AG08396 (cell line): ENCODE data around the gene ANXA9.

Experiments used
- DNase-seq: peaks from one replicate; pipeline ENCODE4 v3.0.0; 2012; ENCODE audit warnings: low spot score, mixed read lengths

ANXA9 gene

DNA sequence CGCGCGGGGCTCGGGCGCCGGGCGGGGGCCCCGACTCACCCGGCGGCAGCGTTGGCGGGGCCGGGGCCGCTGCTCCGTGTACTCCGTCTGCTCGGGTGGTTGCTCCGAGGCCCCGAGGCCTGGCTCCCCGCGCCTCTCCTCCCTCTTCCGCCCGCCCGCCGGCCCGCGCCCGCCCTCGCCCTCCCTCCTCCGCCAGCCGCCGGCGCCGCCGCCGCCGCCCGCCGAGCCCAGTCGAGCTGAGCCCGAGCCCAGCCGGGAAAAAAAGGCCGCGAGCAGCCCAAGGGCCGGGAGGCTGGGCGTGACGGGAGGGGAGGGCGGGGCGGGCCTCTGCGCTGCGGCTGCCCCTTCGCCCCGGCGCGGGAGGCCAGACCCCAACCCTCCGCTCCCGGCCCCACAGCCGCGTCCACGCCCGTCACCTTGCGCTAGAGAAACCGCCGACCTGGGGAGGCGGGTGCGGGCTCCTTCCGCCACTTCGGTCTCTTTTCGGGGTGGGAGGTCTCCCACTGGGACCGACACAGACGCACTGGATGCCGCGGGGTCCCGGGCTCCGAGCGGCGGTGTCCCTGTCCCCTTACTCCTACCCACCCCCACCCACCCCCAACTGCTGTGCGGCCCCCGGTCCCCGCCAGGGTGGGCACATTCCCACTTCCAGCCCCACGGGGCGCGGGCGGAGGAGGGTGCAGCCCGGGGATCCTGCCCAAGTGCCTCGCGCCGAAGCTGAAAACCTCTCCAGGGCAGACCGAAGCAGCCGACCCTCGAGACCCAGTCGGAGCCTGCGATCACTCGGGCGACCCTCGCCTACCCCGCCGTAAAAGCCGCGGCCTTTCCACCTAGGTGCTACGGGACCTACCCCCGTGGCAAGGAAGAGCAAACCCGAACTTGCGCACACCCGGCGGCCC is 7.3 kb upstream of the ANXA9 start, which contains the start of gene CERS2:
Gene CERS2 (minus strand): TSS at position 256 of the 899 bp plus-strand sequence. CDS start 5,745 bp downstream, outside the sequence.
- peak; percentile 93 for DNase-seq

DNA sequence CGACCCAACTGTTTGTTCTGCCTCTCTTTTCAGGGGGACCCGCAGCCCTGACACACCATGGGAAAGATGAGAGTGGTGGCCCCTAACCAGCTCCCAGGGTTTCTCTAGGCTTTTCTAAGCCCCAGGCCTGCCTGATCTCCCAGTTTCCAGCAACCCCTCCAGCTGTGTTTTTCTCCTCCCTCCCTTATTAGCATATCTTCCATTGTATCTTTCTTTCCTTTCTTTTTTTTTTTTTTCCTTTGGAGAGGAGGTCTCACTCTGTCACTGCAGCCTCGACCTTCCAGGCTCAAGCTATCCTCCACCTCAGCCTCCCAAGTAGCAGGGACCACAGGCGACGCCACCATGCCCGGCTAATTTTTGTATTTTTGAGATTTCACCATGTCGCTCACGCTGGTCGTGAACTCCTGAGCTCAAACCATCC is 5.7 kb upstream of the ANXA9 start:
- no peak for DNase-seq

DNA sequence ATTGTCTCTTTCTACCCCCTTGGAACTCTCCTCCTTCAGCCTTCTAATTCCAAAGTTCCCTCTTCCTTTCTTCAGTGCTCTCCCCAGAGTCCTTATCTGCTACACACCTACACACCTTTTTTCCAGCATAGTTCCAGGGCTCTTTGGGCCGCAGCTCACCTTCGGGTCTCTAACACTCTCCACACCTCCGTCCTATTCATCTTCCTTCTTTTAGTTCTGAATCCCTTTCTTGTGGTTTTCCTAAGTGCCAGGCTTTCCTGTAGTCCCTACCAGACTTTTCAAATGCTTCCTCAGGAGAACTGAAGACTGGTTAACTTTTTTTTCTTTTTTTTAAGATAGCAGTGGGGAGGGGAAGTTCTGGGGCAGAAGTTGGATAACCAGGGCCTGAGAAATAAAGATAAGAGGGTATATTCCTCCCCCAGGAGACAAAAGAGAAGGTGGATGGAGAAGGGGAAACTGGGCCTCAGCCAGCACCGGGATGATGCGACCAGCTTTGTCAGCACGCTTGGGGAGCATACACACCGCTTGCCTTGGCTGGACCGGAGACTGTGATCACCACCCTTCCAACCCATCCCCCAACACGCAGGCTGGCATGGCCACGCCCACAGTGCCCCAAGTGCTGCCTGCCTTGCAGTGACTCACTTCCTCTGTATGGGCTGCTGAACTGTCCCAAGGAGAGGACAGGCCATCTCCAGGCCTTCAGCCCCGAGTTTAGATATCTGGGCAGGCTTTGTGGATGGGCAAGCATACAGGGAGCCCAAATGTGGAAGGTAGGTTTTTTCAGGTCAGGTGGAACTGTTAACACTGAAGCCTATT is 5.0 kb upstream of the ANXA9 start:
- peak; percentile 51 for DNase-seq

DNA sequence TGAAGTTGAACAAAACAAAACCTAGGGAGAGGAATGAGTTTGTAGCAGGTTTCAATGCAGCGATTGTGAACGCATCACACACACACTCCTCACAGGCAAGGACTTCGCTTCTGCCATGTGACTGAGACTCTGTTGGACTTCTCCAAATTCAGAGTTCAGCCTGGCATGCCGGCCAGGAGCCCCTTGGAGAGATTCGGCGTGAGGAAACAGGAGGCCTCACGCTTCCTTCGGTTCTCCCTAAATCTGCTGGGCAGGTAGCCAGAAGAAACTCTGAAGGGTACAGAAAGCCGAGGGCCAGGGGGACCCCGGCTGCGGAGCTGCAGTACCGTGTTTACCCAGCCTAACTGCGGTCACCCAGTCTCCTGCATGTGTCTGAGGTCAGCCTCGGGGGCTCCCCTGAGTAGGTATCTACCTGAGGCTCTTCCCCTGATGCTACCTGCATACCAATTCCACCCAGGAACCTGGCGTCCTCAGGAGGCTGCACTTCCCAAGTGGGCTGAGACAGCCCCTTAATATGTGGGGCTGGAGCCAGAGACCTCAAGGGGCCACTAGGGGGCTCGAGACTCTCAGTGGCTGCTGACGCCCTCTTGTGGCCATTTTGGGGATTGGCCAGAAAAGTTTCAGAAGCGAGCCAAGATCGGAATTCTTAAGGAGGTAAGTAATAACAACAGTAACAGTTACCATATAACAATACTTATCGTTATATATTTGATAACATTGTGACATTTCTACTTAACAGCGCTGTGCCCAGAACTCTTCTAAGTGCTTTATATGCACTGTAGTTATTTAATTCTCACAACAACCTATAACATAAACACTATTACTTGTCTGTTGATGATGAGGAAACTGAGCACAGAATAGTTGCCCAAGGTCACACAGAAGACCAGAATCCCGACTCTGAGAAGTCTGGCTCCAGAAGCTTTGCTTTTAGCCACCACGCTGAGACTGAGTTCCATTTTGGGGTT is 2.7 kb upstream of the ANXA9 start:
- peak; percentile 90 for DNase-seq

DNA sequence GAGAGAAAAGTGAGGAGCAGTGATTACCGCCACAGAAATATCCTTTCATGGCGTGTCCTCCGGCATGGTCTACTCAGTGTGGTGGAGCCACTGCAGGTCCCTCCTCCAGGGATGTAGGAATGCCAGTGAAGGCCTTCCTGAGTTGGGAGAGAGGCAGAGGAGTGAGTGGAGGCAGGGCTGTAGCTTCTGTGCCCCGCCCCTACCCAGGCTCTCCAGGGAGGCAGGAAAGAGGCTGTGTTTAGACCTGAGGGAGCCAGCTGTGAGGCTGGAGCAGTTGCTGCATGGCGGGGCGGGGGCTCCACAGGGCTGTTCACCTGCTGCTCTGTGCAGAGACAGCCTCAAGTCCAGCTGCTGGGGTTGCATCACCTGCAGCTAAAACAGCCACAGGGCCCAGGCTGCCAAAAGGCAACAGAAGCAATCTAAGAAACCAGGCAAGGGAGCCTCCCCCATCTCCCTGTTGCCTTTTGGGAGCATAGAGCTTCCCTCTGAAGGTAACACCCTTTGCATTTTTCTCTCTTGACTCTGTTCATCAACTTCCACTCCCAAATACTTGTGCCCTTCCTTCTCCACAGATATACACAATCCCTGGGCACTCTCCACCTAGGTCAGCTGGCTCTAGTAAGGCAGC is 801 bp upstream of the ANXA9 start:
- no peak for DNase-seq

DNA sequence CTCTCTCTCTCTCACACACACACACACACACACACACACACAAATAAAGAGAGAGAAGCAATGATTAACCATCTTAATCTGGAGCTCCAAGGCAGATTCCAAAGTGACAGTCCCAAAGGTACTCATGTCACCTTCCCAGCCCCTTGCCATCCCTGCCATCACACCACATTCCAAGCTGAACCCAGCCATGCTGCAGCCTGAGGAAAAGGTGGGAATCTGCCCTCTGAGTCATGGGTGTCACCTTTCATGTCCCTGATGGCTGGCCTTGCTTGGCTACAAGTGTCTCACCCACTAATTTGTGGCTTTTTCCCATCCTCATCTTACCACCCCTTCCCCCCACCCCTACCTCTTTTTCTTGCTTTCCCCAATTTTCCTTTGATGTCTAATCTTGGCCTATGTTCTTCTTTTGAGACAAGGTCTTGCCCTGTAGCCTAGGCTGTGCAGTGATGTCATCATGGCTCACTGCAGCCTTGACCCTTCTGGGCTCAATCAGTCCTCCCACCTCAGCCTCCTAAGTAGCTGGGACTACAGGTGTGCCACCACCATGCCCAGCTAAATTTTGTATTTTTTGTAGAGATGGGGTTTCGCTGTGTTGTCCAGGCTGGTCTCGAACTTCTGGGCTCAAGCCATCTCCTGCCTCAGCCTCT is 3.2 kb downstream of the ANXA9 start:
- no peak for DNase-seq

DNA sequence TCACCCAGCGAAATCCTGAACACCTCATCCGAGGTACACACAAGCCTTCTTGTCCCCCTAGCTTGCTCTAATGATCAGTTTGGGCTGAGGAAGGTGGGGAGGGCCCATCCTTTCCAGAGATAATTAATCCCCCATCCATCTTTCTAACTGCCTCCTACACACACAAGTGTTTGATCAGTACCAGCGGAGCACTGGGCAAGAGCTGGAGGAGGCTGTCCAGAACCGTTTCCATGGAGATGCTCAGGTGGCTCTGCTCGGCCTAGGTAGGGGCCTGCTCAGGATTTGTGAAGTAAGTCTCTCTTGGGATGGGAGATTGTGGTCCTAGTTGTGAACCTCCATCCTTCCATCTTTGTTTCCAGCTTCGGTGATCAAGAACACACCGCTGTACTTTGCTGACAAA is 5.8 kb downstream of the ANXA9 start:
- no peak for DNase-seq

DNA sequence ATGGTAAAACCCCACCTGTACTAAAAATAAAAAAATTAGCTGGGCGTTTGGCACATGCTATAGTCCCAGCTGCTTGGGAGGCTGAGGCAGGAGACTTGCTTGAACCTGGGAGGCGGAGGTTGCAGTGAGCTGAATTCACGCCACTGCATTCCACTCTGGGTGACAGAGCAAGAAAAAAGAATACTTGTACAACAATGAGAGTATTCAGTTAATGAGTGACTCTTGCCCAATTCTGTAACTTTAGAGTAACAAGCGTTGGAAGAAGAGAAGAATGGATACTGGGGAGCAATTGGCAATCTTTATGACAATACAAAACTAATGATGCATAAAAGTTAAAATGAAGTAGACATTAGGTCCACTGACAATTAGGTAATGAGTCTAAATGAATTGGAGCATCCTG is 10.5 kb downstream of the ANXA9 start:
- DNase-seq: no peak

DNA sequence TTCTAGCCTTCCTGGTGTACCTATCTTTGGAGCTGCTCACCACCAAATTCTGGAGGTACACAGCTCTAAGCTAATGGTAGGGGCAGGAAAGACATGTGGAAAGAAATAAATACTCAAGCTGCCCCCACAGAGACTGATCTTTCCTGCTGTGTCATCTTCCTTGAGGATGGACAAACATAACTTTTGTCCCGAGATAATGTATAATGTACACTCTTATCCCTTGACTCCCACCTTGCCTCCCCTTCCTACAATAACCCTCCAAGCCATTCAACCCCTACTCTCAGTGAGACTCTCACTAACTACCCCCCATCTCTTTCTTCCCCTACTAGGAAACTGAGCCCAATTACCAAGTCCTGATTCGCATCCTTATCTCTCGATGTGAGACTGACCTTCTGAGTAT is 12.2 kb downstream of the ANXA9 start:
- no peak for DNase-seq

DNA sequence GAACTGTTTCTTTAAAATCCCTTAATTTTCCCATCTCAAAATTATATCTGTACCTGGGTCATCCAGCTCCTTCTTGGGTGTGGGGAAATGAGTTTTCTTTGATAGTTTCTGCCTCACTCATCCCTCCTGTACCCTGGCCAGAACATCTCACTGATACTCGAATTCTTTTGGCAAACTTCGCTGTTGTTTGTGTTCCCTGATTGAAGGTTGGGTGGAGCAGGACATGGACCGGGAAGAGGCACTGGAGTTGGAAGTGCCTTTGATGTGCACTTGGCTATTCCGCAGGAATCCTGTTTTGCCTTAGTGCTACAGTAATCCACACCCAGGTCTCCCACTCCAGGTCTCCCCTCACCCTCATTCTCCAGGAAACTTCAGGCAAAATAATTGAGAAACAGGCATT is 13.4 kb downstream of the ANXA9 start:
- DNase-seq: no peak

DNA sequence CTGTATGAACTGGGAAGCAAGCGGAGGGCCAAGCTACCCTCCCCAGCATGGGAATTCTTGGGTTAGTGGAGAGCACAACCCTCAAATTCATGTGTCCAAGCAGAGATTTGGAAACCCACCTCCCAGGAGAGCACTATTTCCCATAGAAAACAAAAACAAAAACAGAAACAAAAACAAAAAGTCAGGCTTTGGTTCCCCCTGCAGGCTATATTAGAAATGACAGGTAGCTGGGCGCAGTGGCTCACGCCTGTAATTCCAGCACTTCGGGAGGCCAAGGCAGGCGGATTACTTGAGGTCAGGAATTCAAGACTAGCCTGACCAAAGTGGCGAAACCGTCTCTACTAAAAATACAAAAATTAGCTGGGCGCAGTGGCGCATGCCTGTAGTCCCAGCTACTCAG is 13.8 kb downstream of the ANXA9 start:
- no peak for DNase-seq

DNA sequence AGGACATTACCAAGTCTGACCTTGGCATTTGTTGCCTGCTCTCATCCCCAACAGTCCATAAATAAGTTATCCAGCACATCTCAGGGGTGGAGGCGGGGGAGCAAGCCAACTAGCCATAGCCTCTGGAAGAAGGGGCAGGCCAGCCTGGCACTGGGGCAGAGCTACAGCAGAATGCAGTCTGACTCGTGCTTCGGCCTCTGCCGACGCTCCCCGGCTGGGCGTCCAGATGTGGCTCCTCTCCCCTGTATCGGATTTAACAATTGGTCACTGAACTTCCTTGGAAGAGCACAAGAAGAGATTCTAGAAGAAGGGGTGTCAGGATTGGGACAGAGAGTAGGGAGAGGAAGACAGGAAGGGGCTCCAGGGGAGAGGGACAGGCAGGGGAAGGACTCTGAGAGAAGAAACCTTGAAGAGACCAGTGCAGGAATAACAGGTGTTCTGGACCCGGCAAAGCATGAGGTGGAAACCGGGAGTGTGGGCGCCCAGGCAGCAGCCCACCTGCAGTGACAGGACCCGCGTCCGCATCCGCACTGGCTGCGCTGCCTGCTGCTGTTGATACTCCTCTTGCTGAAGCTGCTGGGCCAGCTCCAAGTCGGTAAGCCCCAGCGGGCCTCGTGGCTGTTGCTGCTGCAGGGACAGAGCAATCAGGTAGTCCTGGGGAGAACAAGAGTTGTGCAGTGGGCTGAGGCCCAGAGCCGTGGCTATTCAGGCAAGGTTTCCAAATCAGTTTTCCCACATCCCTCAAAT is 15.2 kb downstream of the ANXA9 start:
- DNase-seq: no peak

DNA sequence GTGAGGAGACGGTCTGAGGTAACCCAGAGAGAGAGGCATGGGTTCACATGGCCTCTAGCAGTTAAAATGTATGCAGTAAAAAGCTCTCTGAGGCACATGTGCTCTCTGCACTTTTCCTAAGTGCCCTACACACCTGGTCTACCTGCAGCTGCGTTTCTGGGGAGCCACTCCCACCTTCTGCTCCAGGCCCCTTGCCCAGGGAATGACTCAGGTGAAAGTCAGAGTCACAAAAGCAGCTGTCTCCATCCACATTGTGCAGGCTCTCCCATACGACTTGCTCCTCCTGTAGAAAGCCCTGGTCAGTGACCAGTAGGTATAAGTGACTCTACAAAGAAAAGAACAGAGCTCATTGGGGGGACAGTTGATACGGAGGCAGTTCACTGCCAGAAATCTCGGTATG is 15.9 kb downstream of the ANXA9 start:
- no peak for DNase-seq

DNA sequence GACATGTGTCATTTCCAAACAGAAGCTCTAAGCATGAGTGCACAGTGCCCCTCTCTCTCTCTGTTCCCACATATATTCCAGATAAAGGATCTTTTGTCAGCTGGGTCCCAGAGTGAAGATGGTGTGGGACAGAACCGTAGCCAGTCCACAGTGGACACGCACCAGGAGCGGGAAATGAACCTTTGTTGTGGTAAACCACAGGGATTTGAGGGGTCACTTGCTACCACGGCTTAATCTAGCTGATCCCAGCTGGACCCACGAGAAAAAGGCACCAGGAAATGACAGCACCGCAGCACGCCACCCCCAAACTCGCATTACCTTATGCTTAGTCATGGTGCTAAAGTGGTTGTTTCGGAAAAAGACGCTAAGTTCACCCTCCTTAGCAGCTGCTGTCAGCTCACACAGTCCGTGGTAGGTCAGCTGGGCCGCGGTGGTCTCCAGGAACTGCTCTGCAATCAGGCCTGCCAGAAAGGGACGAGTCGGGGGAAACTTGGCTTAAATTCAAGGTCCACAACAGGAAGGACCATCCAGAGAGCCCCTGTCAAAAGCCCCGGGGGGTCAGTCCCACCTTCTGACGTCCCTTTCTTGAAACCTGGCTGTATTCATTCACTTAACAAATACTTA is 17.1 kb downstream of the ANXA9 start:
- no peak for DNase-seq

DNA sequence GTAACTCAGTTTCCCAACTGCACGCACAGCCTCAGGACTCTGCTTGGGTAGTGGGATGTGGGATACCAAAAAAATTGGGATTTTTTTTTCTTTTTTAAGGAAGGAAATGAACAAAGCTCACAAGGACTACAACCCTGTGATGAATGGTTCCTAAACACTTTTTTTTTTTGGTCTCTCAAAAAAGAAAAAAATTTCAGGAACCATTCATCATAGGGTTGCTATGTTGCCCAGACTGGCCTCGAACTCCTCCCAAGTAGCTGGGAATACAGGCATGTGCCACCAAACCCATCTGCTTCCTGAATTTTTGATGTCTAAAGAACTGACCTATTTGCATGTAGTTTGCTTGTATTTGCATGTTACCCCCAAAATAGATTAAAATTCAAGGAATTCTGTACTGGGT is 17.8 kb downstream of the ANXA9 start:
- no peak for DNase-seq

DNA sequence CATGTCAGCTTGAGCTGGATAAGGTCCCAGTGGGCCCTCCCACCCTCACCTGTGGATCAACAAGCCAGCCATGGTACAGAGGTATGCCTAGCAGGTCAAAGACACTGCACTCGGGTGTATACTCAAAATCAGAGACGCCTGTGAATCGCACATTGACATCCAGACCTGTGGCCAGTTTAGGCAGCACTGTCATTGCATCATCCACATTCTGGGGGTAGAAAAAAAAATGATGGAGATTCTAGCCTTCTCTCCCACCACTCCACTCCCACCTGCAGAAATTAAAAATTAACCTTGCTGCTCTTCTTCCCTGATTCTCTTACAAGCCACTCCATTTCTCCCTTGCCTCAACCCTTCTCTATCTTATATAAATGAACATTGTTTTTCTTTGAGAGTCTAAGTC is 18.3 kb downstream of the ANXA9 start:
- no peak for DNase-seq

DNA sequence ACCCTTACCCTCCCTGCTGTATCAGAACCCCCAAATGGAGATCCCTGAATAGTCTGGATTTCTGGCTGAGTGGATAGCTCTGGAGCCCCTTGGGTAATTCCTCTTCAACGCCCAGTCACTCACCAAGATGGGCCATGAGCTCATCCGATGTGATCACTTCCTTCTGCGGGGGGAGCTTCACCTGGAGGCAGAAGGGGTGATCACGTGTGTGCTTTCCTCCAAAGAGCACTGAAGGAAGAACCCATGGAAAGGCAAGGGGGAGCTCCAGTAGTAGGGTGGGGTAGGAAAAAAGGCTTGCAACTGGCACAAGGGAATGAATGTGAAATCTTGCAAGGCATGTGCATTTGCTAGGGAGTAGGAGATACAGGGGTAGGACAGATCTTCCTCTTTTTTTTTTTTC is 19.5 kb downstream of the ANXA9 start:
- no peak for DNase-seq

DNA sequence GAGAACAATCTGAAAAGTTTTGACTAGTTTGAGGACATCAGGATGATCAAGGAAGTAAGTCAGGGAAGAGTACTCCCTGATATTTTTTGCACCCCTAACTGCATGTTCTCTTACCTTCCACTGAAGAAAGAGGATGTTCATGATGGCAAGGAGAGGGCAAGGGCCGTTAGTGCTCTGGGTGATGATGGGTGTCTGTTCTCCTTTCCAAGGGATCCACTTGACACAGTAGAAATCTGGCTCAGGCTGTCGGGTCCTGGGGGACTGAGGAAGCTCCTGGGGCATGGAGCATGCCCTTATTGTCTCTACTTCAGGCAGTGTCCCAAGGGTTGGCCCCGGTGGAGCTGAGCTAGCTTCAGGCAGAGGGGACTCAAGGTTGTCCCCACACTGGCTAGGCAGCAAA is 20.0 kb downstream of the ANXA9 start:
- no peak for DNase-seq

DNA sequence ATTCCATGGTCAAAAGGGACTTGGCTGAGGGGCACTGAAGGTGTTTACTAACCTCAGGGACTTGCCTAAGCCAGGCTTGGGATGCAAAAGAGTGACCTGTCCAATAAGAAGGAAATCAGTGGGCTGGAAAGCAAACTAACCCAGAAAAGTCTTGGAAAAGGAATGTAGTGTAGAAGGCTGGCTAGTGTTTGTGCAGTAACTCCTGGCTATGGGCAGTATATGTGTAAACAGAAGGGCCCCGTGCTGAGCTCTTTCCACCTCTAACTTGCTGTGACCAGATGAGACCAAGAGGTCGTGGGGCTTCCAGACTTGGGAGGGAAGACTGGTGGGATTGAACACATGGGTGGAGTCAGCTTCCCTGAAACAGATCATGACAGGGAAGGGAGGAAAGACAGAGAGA is 20.5 kb downstream of the ANXA9 start:
- no peak for DNase-seq

DNA sequence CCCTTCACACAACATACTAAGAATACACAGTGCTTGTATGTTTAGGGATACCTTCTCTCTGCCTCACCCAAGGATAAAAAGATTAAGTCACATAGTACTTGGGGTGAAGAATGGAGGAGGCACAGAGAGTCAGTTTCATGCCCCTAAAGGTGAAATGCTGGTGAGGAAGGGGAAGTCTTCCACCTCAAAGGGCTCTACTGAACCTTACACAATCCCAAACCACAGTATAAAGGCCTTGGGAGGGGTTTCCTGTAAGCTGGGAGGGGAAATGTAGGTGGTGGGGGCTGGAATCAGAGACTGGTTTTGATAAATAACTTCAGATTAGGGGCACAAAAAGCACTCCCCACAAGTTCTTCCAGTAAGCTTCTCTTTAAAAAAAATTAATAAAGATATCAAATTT is 21.1 kb downstream of the ANXA9 start:
- DNase-seq: no peak
